NT2/D1 (cell line): ENCODE data around the gene TMEM63B.

Experiments used
- SUZ12 ChIP-seq: IDR thresholded peaks from 2 replicates; pipeline ENCODE4 v1.6.1; 2011; ENCODE audit not compliant: insufficient read length, insufficient read depth; ENCODE audit errors: extremely low read depth
- YY1 ChIP-seq: IDR thresholded peaks from 2 replicates; pipeline ENCODE4 v1.6.1; 2011; ENCODE audit not compliant: insufficient read length, insufficient read depth
- ZNF274 ChIP-seq: IDR thresholded peaks from 2 replicates; pipeline ENCODE4 v1.6.1; 2011; ENCODE audit warnings: mild to moderate bottlenecking, low read depth, low read length

GRCh38 chr6:44171899-44172546, 44.7 kb downstream of the TMEM63B start:
- TF ChIP-seq ZNF274 (no peak), YY1 (no peak), SUZ12 (no peak)
